Left ventricle myocardium inferior (tissue), 1 donor: ENCODE data around the gene GHR. TPM values are rescaled to one million over a fixed set of nuclear protein-coding genes. Genes with fewer than 3 reads are reported as not detected.

Experiments used
- DNase-seq: peaks from one replicate; pipeline ENCODE4 v3.0.0-alpha.2; 2020
- H3K27ac ChIP-seq: fragments of 200-600 bp; replicated peaks from 2 replicates; pipeline ENCODE4 v1.8.0; 2021
- H3K27me3 ChIP-seq: fragments of 200-600 bp; 2 replicates; pipeline ENCODE4 v1.8.0; 2021; ENCODE audit warnings: low read depth
- H3K36me3 ChIP-seq: fragments of 200-600 bp; 2 replicates; pipeline ENCODE4 v1.8.0; 2021
- H3K4me1 ChIP-seq: fragments of 200-600 bp; 2 replicates; pipeline ENCODE4 v1.8.0; 2021
- H3K4me3 ChIP-seq: fragments of 200-600 bp; 2 replicates; pipeline ENCODE4 v1.8.0; 2021; ENCODE audit warnings: mild to moderate bottlenecking, moderate library complexity
- H3K9me3 ChIP-seq: fragments of 200-600 bp; replicated peaks from 2 replicates; pipeline ENCODE4 v1.8.0; 2021
- intact Hi-C: fragments of 100-400 bp; cut with micrococcal nuclease; formaldehyde crosslinking; loops from one replicate; pipeline ENCODE4 v1.11.0; 2022
- long read RNA-seq: library from polyadenylated mRNA; unstranded; transcript quantifications from one replicate; pipeline ENCODE4 v2.0.0, GENCODE V29; 2021
- total RNA-seq: library from RNA; stranded (reverse); fragmentation: NEBNext Ultra II Directional; extraction: Animal tissue kit (Norgen Biotek cat#: 25700); gene quantifications from one replicate; pipeline ENCODE4 v1.2.1, GENCODE V29; 2021
- TF ChIP-seq, protein P1 (sequence below): fragments of 200-600 bp; IDR thresholded peaks from 2 replicates; pipeline ENCODE4 v1.8.0; 2021; ENCODE audit warnings: antibody characterized with exemption, mild to moderate bottlenecking, borderline replicate concordance
- donor health status: DM: no; HTN: yes; CAD: no; lungs with severe emphysema.

Gene GHR
- total RNA-seq = 12.9 TPM
- long read RNA-seq, full-length matches to known transcripts = 12 of 24 reads
- long read RNA-seq, partial matches to known transcripts = 0 of 24 reads
- long read RNA-seq, other reads (novel, unspliced or antisense) = 12 of 24 reads

GRCh38 chr5:42423285-42424165 is at the start of gene GHR:
Gene GHR, plus strand, starts transcription at chr5:42423439. Its CDS starts 142,436 bp downstream, at chr5:42565875.
- peak within 1 kb of the TSS; percentile 92 for H3K27ac ChIP-seq
- DNase-seq = peak; percentile 80
- no peaks in the 10 kb centered on the region for H3K27me3 ChIP-seq
- no peaks in the 10 kb centered on the region for H3K36me3 ChIP-seq
- intact Hi-C loops = loop anchor here (5.0 to 10.0 kb wide), 3 partner anchors 81 to 234 kb away; no protein-coding TSS in a partner anchor
- TF ChIP-seq, protein P1, sequence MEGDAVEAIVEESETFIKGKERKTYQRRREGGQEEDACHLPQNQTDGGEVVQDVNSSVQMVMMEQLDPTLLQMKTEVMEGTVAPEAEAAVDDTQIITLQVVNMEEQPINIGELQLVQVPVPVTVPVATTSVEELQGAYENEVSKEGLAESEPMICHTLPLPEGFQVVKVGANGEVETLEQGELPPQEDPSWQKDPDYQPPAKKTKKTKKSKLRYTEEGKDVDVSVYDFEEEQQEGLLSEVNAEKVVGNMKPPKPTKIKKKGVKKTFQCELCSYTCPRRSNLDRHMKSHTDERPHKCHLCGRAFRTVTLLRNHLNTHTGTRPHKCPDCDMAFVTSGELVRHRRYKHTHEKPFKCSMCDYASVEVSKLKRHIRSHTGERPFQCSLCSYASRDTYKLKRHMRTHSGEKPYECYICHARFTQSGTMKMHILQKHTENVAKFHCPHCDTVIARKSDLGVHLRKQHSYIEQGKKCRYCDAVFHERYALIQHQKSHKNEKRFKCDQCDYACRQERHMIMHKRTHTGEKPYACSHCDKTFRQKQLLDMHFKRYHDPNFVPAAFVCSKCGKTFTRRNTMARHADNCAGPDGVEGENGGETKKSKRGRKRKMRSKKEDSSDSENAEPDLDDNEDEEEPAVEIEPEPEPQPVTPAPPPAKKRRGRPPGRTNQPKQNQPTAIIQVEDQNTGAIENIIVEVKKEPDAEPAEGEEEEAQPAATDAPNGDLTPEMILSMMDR = peak; percentile 84
- H3K4me3 ChIP-seq = peak within 1 kb of the TSS; percentile 80
- no peaks in the 10 kb centered on the region for H3K9me3 ChIP-seq
- H3K4me1 ChIP-seq = peaks cover 32% of the 10 kb centered on the region

GRCh38 chr5:42374679-42375273 is 48.5 kb upstream of the GHR start:
- intact Hi-C loops = no loop called here
- Histone ChIP-seq H3K4me1 (peaks cover 11% of the 10 kb centered on the region), H3K36me3 (no peaks in the 10 kb centered on the region), H3K27ac (no peak overlapping the region), H3K9me3 (no peaks in the 10 kb centered on the region), H3K27me3 (no peaks in the 10 kb centered on the region), H3K4me3 (no peak overlapping the region)
- no peak for DNase-seq
- TF ChIP-seq, protein P1 = no peak

GRCh38 chr5:42377496-42377895 is 45.7 kb upstream of the GHR start:
- peaks cover 11% of the 10 kb centered on the region for H3K4me1 ChIP-seq
- peak overlapping the region; percentile 60 for H3K27ac ChIP-seq
- TF ChIP-seq, protein P1 = no peak
- no peak for DNase-seq
- H3K36me3 ChIP-seq = no peaks in the 10 kb centered on the region
- H3K4me3 ChIP-seq = no peak overlapping the region
- no peaks in the 10 kb centered on the region for H3K27me3 ChIP-seq
- intact Hi-C loops = no loop called here
- no peaks in the 10 kb centered on the region for H3K9me3 ChIP-seq

DNA sequence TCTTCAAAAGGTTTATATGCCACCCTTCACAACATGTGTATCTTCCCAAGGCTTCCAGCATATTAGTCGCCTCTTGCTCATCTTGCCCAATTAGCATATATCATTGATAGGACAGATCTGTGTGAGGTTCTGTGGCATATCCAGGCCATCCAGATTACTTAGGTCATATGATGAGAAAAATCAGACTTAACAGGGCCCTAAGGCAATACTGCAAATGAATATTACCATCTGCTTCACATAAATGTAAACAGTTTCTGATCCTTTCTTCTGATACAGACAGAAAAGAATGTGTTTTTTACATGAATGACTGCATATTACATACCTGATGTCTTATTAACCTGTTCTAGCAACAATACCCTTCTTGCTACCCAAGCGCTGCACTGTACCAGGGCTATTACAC is 41.3 kb upstream of the GHR start:
- Histone ChIP-seq H3K27me3 (no peaks in the 10 kb centered on the region), H3K4me3 (no peak overlapping the region), H3K36me3 (no peaks in the 10 kb centered on the region), H3K27ac (no peak overlapping the region), H3K9me3 (no peaks in the 10 kb centered on the region), H3K4me1 (peaks cover 6% of the 10 kb centered on the region)
- intact Hi-C loops = no loop called here
- TF ChIP-seq, protein P1 = no peak
- DNase-seq = no peak

- H3K4me1 ChIP-seq = no peaks in the 10 kb centered on the region
- no peak overlapping the region for H3K27ac ChIP-seq
- no peak for DNase-seq
- peaks cover 6% of the 10 kb centered on the region for H3K9me3 ChIP-seq
- intact Hi-C loops = no loop called here
- H3K36me3 ChIP-seq = no peaks in the 10 kb centered on the region
- TF ChIP-seq, protein P1 = no peak
- H3K27me3 ChIP-seq = no peaks in the 10 kb centered on the region
- H3K4me3 ChIP-seq = no peak overlapping the region
These were observed 35.7 kb upstream of the GHR start for GRCh38 chr5:42387563-42387962.
